ENCODE results near the gene COL13A1. TPM values are rescaled to one million over a fixed set of nuclear protein-coding genes. Genes with fewer than 3 reads are reported as not detected.

COL13A1 gene
- total and polyA plus RNA-seq, 5 donors from 2014 or later = not detected

GRCh38 chr10:69876931-69877330 is 75.2 kb downstream of the COL13A1 start:
- ATAC-seq (ENCODE audit: low read depth in 2 of 2) (no peak), DNase-seq (no peak)
- Histone ChIP-seq H3K27me3 (ENCODE audit: control insufficient read depth, insufficient read depth, low read length) (no peaks in the 10 kb centered on the region), H3K9me3 (ENCODE audit: control insufficient read depth in 2 of 2, low read length in 2 of 2) (no peaks in the 10 kb centered on the region), H3K27ac (ENCODE audit: insufficient read depth, low read length, poor library complexity, severe bottlenecking) (no peak overlapping the region), H3K36me3 (ENCODE audit: control insufficient read depth, insufficient read depth, low read length) (no peaks in the 10 kb centered on the region), H3K4me1 (ENCODE audit: control insufficient read depth, insufficient read depth, low read length, poor library complexity, severe bottlenecking) (no peaks in the 10 kb centered on the region), H3K4me3 (ENCODE audit: low read depth, low read length) (no peak overlapping the region)
- Mint-ChIP-seq H3K36me3 (no peaks in the 10 kb centered on the region), H3K4me1 (no peaks in the 10 kb centered on the region), H3K4me3 (no peak overlapping the region), H3K27ac (no peak overlapping the region), H3K9me3 (no peaks in the 10 kb centered on the region), H3K27me3 (peaks cover 5% of the 10 kb centered on the region)

- DNase-seq = no peak
- H3K36me3 Mint-ChIP-seq = no peaks in the 10 kb centered on the region
- H3K4me3 Mint-ChIP-seq = no peak overlapping the region
- H3K27ac ChIP-seq (ENCODE audit: insufficient read depth, low read length, poor library complexity, severe bottlenecking) = no peak overlapping the region
- H3K27me3 ChIP-seq (ENCODE audit: control insufficient read depth, insufficient read depth, low read length) = no peaks in the 10 kb centered on the region
- H3K4me1 ChIP-seq (ENCODE audit: control insufficient read depth, insufficient read depth, low read length, poor library complexity, severe bottlenecking) = no peaks in the 10 kb centered on the region
- no peak overlapping the region for H3K4me3 ChIP-seq (ENCODE audit: low read depth, low read length)
- no peaks in the 10 kb centered on the region for H3K9me3 Mint-ChIP-seq
- no peaks in the 10 kb centered on the region for H3K9me3 ChIP-seq (ENCODE audit: control insufficient read depth in 2 of 2, low read length in 2 of 2)
- peaks cover 12% of the 10 kb centered on the region for H3K27me3 Mint-ChIP-seq
- ATAC-seq (ENCODE audit: low read depth in 2 of 2) = no peak
- H3K36me3 ChIP-seq (ENCODE audit: control insufficient read depth, insufficient read depth, low read length) = no peaks in the 10 kb centered on the region
- H3K4me1 Mint-ChIP-seq = no peaks in the 10 kb centered on the region
- H3K27ac Mint-ChIP-seq = no peak overlapping the region
Measured at GRCh38 chr10:69878038-69878437, 76.3 kb downstream of the COL13A1 start.

DNA sequence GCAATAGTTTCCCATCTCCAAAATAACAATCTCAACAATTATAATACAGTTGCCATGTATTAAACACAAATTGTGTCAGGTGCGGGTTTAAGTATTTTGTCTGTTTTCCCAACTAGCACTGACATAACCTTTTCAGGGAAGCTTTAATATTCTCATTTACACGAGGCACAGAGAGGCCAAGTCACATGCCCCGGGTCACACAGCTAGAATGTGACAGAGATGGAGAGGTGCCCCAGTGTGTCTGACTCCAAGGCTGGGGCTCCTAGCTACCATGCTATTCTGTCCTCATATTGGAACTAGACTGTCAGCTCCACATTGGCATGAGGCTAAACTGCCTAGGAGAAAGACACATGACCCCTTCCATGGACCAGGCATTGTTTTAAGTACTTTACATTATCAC is 77.2 kb downstream of the COL13A1 start:
- peaks cover 20% of the 10 kb centered on the region for H3K27me3 Mint-ChIP-seq

GRCh38 chr10:69879634-69880257 is 78.0 kb downstream of the COL13A1 start:
- H3K27ac Mint-ChIP-seq = no peak overlapping the region
- H3K4me1 Mint-ChIP-seq = no peaks in the 10 kb centered on the region
- no peaks in the 10 kb centered on the region for H3K27me3 ChIP-seq (ENCODE audit: control insufficient read depth, insufficient read depth, low read length)
- peaks cover 20% of the 10 kb centered on the region for H3K27me3 Mint-ChIP-seq
- H3K9me3 Mint-ChIP-seq = no peaks in the 10 kb centered on the region
- no peaks in the 10 kb centered on the region for H3K4me1 ChIP-seq (ENCODE audit: control insufficient read depth, insufficient read depth, low read length, poor library complexity, severe bottlenecking)
- H3K9me3 ChIP-seq (ENCODE audit: control insufficient read depth in 2 of 2, low read length in 2 of 2) = no peaks in the 10 kb centered on the region
- no peaks in the 10 kb centered on the region for H3K36me3 ChIP-seq (ENCODE audit: control insufficient read depth, insufficient read depth, low read length)
- no peak for DNase-seq
- no peak overlapping the region for H3K4me3 Mint-ChIP-seq
- no peak for ATAC-seq (ENCODE audit: low read depth in 2 of 2)
- no peaks in the 10 kb centered on the region for H3K36me3 Mint-ChIP-seq
- H3K4me3 ChIP-seq (ENCODE audit: low read depth, low read length) = no peak overlapping the region
- H3K27ac ChIP-seq (ENCODE audit: insufficient read depth, low read length, poor library complexity, severe bottlenecking) = no peak overlapping the region

More for the DNA sequence above, 77.2 kb downstream of the COL13A1 start:
- Histone ChIP-seq H3K9me3 (ENCODE audit: control insufficient read depth in 2 of 2, low read length in 2 of 2) (no peaks in the 10 kb centered on the region), H3K27me3 (ENCODE audit: control insufficient read depth, insufficient read depth, low read length) (no peaks in the 10 kb centered on the region), H3K4me1 (ENCODE audit: control insufficient read depth, insufficient read depth, low read length, poor library complexity, severe bottlenecking) (no peaks in the 10 kb centered on the region), H3K4me3 (ENCODE audit: low read depth, low read length) (no peak overlapping the region), H3K36me3 (ENCODE audit: control insufficient read depth, insufficient read depth, low read length) (no peaks in the 10 kb centered on the region), H3K27ac (ENCODE audit: insufficient read depth, low read length, poor library complexity, severe bottlenecking) (no peak overlapping the region)
- no peaks in the 10 kb centered on the region for H3K4me1 Mint-ChIP-seq
- no peaks in the 10 kb centered on the region for H3K36me3 Mint-ChIP-seq
- no peaks in the 10 kb centered on the region for H3K9me3 Mint-ChIP-seq
- ATAC-seq (ENCODE audit: low read depth in 2 of 2) (no peak), DNase-seq (no peak)
- no peak overlapping the region for H3K27ac Mint-ChIP-seq
- H3K4me3 Mint-ChIP-seq = no peak overlapping the region

DNA sequence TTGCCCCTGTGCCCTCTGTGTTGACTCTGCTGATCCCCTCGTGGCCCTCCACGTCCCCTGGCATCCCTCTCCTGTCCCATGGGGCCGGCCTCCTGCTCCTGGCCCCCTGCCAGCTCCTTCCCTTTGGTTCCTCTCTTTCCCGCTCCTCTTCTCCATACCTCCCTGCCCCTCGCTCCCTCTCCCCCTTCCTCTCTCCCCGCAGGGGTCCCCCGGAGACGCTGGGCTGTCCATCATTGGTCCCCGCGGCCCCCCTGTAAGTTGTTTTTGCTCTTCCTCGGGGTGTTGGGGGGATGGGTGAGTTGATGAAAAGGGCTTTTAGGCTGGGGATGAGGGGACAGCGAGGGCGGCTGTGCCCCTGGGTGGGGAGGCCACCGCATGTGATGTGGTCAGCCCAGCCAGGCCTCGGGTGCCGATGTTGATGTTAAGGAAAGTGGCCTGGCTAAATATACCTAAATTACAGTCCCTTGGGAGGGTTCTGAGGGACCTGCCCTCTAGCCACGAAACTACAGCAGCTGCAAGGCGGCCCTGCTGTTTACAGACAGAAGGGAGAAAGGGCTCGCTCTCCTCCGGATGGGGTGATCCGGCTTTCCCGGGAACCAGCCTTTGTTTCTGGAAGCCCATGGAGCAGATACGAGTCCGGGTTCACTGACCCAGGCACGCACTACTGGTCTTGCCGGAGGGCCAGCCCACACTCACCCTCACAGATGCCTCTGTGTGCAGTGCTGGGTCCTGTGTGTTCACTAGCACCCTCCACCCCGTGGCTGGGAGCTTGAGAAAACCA is 78.8 kb downstream of the COL13A1 start:
- Histone ChIP-seq H3K9me3 (ENCODE audit: control insufficient read depth in 2 of 2, low read length in 2 of 2) (no peaks in the 10 kb centered on the region), H3K27ac (ENCODE audit: insufficient read depth, low read length, poor library complexity, severe bottlenecking) (no peak overlapping the region), H3K36me3 (ENCODE audit: control insufficient read depth, insufficient read depth, low read length) (no peaks in the 10 kb centered on the region), H3K4me1 (ENCODE audit: control insufficient read depth, insufficient read depth, low read length, poor library complexity, severe bottlenecking) (no peaks in the 10 kb centered on the region), H3K4me3 (ENCODE audit: low read depth, low read length) (no peak overlapping the region), H3K27me3 (ENCODE audit: control insufficient read depth, insufficient read depth, low read length) (no peaks in the 10 kb centered on the region)
- Mint-ChIP-seq H3K27me3 (peaks cover 20% of the 10 kb centered on the region), H3K27ac (no peak overlapping the region), H3K4me1 (no peaks in the 10 kb centered on the region), H3K9me3 (no peaks in the 10 kb centered on the region), H3K36me3 (no peaks in the 10 kb centered on the region), H3K4me3 (no peak overlapping the region)
- DNase-seq (no peak), ATAC-seq (ENCODE audit: low read depth in 2 of 2) (no peak)

GRCh38 chr10:69881202-69881601 is 79.5 kb downstream of the COL13A1 start:
- no peak for DNase-seq
- Histone ChIP-seq H3K27ac (ENCODE audit: insufficient read depth, low read length, poor library complexity, severe bottlenecking) (no peak overlapping the region), H3K36me3 (ENCODE audit: control insufficient read depth, insufficient read depth, low read length) (no peaks in the 10 kb centered on the region), H3K4me1 (ENCODE audit: control insufficient read depth, insufficient read depth, low read length, poor library complexity, severe bottlenecking) (no peaks in the 10 kb centered on the region), H3K27me3 (ENCODE audit: control insufficient read depth, insufficient read depth, low read length) (no peaks in the 10 kb centered on the region), H3K4me3 (ENCODE audit: low read depth, low read length) (no peak overlapping the region), H3K9me3 (ENCODE audit: control insufficient read depth in 2 of 2, low read length in 2 of 2) (no peaks in the 10 kb centered on the region)
- no peaks in the 10 kb centered on the region for H3K9me3 Mint-ChIP-seq
- no peaks in the 10 kb centered on the region for H3K36me3 Mint-ChIP-seq
- H3K27ac Mint-ChIP-seq = no peak overlapping the region
- no peak overlapping the region for H3K4me3 Mint-ChIP-seq
- H3K4me1 Mint-ChIP-seq = no peaks in the 10 kb centered on the region
- no peak for ATAC-seq (ENCODE audit: low read depth in 2 of 2)
- peaks cover 21% of the 10 kb centered on the region for H3K27me3 Mint-ChIP-seq

DNA sequence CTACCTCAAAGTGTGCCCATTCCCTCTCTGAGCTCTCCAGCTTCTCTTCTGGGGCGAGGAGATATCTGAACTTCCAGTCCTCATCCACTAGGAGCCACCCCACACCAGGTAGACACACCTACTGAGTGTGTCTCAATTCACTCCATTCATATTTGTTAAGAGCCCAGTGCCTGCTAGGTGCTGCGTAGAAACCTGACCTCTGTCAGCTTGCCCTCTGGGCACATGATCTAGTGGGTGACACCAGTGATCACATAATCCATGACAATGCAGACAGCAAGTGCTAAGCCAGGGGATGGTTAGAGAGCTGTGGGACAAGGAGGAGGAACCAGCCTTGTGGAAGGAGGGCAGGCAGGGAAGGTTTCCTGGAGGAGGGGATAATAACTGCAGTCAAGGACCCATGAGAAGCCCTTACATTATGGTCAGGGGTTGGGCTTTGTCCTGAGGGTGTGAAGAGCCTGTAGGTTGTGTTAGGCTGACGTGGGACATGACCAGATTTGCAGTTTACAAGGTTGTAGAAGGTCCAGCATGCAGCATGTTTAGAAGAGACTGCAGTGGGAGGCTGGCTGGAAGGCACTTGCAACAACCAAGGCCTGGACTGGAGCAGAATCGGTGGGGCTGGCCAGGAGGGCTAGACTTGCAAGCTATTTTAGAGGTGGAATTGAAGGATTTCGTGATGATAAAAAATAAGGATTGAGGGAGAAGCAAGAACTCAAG is 81.8 kb downstream of the COL13A1 start:
- H3K4me1 ChIP-seq (ENCODE audit: control insufficient read depth, insufficient read depth, low read length, poor library complexity, severe bottlenecking) = no peaks in the 10 kb centered on the region
- H3K4me3 Mint-ChIP-seq = no peak overlapping the region
- no peak overlapping the region for H3K27ac Mint-ChIP-seq
- no peak for ATAC-seq (ENCODE audit: low read depth in 2 of 2)
- no peaks in the 10 kb centered on the region for H3K36me3 ChIP-seq (ENCODE audit: control insufficient read depth, insufficient read depth, low read length)
- no peak overlapping the region for H3K27ac ChIP-seq (ENCODE audit: insufficient read depth, low read length, poor library complexity, severe bottlenecking)
- H3K4me3 ChIP-seq (ENCODE audit: low read depth, low read length) = no peak overlapping the region
- no peaks in the 10 kb centered on the region for H3K9me3 ChIP-seq (ENCODE audit: control insufficient read depth in 2 of 2, low read length in 2 of 2)
- H3K27me3 Mint-ChIP-seq = peaks cover 25% of the 10 kb centered on the region
- no peaks in the 10 kb centered on the region for H3K9me3 Mint-ChIP-seq
- no peaks in the 10 kb centered on the region for H3K27me3 ChIP-seq (ENCODE audit: control insufficient read depth, insufficient read depth, low read length)
- no peak for DNase-seq
- H3K4me1 Mint-ChIP-seq = no peaks in the 10 kb centered on the region
- H3K36me3 Mint-ChIP-seq = no peaks in the 10 kb centered on the region

Data from CD4-positive, CD25-positive, alpha-beta regulatory T cell (primary cell).